ENCODE measurements around the gene VIL1.

DNA sequence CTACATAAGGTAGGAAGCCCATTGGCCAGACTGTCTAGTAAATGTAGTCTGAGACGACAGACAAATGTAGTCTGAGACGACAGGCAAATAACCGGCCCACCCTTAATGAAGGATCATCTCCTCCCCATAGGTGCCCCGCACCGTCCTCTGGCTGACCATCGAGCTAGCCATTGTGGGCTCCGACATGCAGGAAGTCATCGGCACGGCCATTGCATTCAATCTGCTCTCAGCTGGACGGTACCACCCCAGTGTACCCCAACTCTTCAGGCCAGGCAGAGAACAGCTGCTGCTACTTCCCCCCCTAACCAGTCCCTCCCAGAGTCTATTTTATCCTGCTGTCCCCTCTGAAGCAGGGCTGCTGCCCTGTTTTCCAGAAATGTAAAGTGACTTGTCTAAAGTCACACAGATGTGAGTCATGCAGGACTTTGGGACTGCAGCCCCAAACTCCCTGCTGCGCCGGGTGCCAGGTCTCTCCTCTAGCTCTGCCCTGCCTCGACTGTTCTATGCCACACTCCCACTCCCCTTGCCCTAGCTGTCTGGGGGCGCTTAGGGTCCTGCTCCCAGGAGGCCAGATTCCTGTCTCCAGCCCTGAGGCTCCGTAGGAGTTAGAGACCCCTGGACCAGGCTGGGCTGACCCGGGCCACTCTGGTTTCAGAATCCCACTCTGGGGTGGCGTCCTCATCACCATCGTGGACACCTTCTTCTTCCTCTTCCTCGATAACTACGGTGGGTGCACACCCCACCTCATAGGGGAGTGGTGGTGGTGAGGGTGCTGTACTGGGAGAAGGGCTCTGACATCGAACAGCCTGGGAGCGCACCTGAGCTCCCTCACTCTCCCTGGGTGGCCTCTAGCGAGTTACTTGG lies 32.2 kb upstream of the VIL1 start:
- no peak for TF ChIP-seq SUZ12 (IDR thresholded peaks at IDR 0.05)
- TF ChIP-seq BHLHE40 (IDR thresholded peaks at IDR 0.05; ENCODE audit: borderline replicate concordance): no peak
- TF ChIP-seq, protein P1, sequence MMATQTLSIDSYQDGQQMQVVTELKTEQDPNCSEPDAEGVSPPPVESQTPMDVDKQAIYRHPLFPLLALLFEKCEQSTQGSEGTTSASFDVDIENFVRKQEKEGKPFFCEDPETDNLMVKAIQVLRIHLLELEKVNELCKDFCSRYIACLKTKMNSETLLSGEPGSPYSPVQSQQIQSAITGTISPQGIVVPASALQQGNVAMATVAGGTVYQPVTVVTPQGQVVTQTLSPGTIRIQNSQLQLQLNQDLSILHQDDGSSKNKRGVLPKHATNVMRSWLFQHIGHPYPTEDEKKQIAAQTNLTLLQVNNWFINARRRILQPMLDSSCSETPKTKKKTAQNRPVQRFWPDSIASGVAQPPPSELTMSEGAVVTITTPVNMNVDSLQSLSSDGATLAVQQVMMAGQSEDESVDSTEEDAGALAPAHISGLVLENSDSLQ (IDR thresholded peaks at IDR 0.05): no peak
- no peak for TF ChIP-seq HDGF (IDR thresholded peaks at IDR 0.05; ENCODE audit: borderline replicate concordance)
- no peak for TF ChIP-seq ARNT (IDR thresholded peaks at IDR 0.05)

Measured in HEK293T (cell line).